ENCODE results near the gene PIP4K2A. TPM values are rescaled to one million over a fixed set of nuclear protein-coding genes. Genes with fewer than 3 reads are reported as not detected.

PIP4K2A gene
- total and polyA plus RNA-seq, 2 of the 8 experiments (the other 6 are each of a cell fraction or from before 2014, with no cell fraction given): 19.0 to 60.9 TPM

DNA sequence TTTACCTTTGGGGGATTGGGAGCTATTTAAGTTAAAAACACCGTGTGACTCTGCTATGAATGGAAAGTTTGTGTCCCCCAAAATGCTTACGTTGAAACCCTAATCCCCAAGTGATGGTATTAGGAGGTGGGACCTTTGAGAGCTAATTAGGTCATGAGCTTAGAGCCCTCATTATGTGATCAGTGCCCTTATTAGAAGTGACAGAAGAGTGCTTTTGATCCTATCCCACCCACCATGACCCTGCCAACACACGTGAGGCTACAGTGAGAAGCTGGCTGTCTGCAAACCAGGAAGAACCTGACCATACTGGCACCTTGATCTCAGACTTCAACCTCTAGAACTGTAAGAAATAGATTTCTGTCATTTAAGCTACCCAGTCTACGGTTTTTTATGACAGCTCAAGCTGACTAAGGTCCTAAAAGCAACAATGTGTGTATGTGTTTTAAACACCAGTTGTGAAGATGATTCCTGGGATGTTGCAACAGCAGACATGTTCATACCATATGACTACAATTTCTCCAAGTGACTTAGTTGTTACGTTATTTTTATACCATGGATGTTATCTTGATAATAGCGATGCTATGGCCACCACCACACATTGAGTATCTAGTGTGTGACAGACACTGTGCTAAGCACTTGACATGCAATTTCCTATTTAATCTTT lies 124.4 kb downstream of the PIP4K2A start:
- Histone ChIP-seq H2BK120ac (replicated peaks; ENCODE audit: low read depth, low read length) (no peak overlapping the region), H2AFZ (ENCODE audit: low read length) (no peak overlapping the region), H3K4me3 (ENCODE audit: extremely low read depth in 1 of 4, insufficient read depth in 2 of 4, low read depth in 3 of 4, low read length in 4 of 4) (no peak overlapping the region), H3K56ac (replicated peaks; ENCODE audit: insufficient read length, low read depth, low read length) (no peak overlapping the region), H3K27me3 (replicated peaks in 1 of 4; ENCODE audit: control insufficient read depth in 3 of 4, extremely low read depth in 1 of 4, insufficient read depth in 3 of 4, low read length in 3 of 4) (no peaks in the 10 kb centered on the region), H3K4me2 (ENCODE audit: insufficient read depth in 1 of 2, low read depth in 2 of 2, low read length in 2 of 2) (no peak overlapping the region), H4K20me1 (replicated peaks in 1 of 2; ENCODE audit: control insufficient read depth in 1 of 2, insufficient read depth in 2 of 2, low read length in 2 of 2) (peaks cover 0 to 1% of the 10 kb centered on the region in 2 experiments), H3K4me1 (replicated peaks in 1 of 4; ENCODE audit: control insufficient read depth in 3 of 4, insufficient read depth in 4 of 4, low read length in 3 of 4) (peaks cover 0 to 5% (median 1%) of the 10 kb centered on the region in 4 experiments; a peak in 2 of 7 replicates), H3K23ac (ENCODE audit: insufficient read length) (no peak overlapping the region), H3K14ac (ENCODE audit: insufficient read length) (no peak overlapping the region), H2AK5ac (ENCODE audit: low read depth, low read length) (no peak overlapping the region), H3K79me1 (ENCODE audit: low read depth, low read length) (no peaks in the 10 kb centered on the region; the same call in 1 of the 2 replicates), H2BK20ac (ENCODE audit: low read length) (no peak overlapping the region), H4K5ac (ENCODE audit: insufficient read length, low read depth, low read length) (no peak overlapping the region), H4K8ac (ENCODE audit: extremely low read depth, insufficient read depth, low read length) (no peak overlapping the region), H3K4ac (replicated peaks; ENCODE audit: insufficient read length, low read depth, low read length) (no peak overlapping the region), H3K23me2 (ENCODE audit: low read depth, low read length) (no peaks in the 10 kb centered on the region), H2BK12ac (ENCODE audit: low read depth, low read length) (no peak overlapping the region), H4K91ac (replicated peaks; ENCODE audit: insufficient read length, low read length) (no peak overlapping the region), H3K18ac (ENCODE audit: extremely low read depth, low read length) (no peak overlapping the region), H3K9ac (replicated peaks in 1 of 4; ENCODE audit: extremely low read depth in 1 of 4, low read depth in 3 of 4, low read length in 3 of 4) (no peak overlapping the region), H2BK15ac (ENCODE audit: low read length) (no peak overlapping the region), H2BK5ac (ENCODE audit: low read depth, low read length) (no peak overlapping the region), H3K36me3 (ENCODE audit: control insufficient read depth in 2 of 4, insufficient read depth in 4 of 4, low read length in 3 of 4) (peaks cover 6 to 15% (median 11%) of the 10 kb centered on the region in 4 experiments), H3K27ac (ENCODE audit: low read depth, low read length) (no peak overlapping the region), H3K9me3 (ENCODE audit: insufficient read depth in 2 of 2, low read depth in 1 of 2, low read length in 1 of 2) (no peaks in the 10 kb centered on the region), H3K79me2 (ENCODE audit: control insufficient read depth in 1 of 2, insufficient read depth in 2 of 2, low read length in 2 of 2) (0 out of 4 replicates have a peak, but pooled peaks cover 0 to 2% of the 10 kb centered on the region in 2 experiments)
- 83% methylated on average over 6 of the region's 6 CpGs; no CpG with 5 or more reads in 1 of the 2 experiments for WGBS, 2 experiments (ENCODE audit: extremely low coverage in 1 of 2, insufficient coverage in 1 of 2, insufficient read length in 1 of 2, insufficient replicate concordance in 2 of 2, low coverage in 1 of 2, low lambda C conversion rate in 2 of 2, missing lambda C conversion rate in 1 of 2)
- CTCF ChIA-PET (ENCODE audit: partially characterized antibody): interaction anchor here (0.8 to 1.6 kb wide), 3 partner anchors 17 to 399 kb away, joined by 3 read pairs; no protein-coding TSS in a partner anchor
- POLR2A ChIA-PET (ENCODE audit: partially characterized antibody): interaction anchor here (0.6 kb wide), 1 partner anchor 8 kb away, joined by 3 read pairs; no protein-coding TSS in a partner anchor
- DNase-seq (ENCODE audit: low read depth in 1 of 2, low spot score in 2 of 2) (no peak), FAIRE-seq (no peak)
- TF ChIP-seq GTF2F1 (IDR thresholded peaks at IDR 0.05; ENCODE audit: borderline replicate concordance, low read depth, low read length): no peak
- TF ChIP-seq E2F6 (IDR thresholded peaks at IDR 0.05): no peak
- no peak for TF ChIP-seq NRF1 (IDR thresholded peaks at IDR 0.05; ENCODE audit: low read depth, low read length)
- TF ChIP-seq TBP (IDR thresholded peaks at IDR 0.05; ENCODE audit: low read depth, low read length): no peak
- TF ChIP-seq EP300 (IDR thresholded peaks at IDR 0.05; ENCODE audit: borderline replicate concordance in 1 of 2, low read depth in 2 of 2, low read length in 2 of 2): no peak
- no peak for TF ChIP-seq MAFK (IDR thresholded peaks at IDR 0.05; ENCODE audit: low read depth, low read length)
- TF ChIP-seq RAD21 (IDR thresholded peaks at IDR 0.05 in 1 of 2, conservative IDR thresholded peaks at IDR 0.05 in 1 of 2; ENCODE audit: low read depth in 2 of 2, low read length in 2 of 2): no peak
- no peak for TF ChIP-seq RFX5 (IDR thresholded peaks at IDR 0.05; ENCODE audit: borderline replicate concordance, low read depth, low read length)
- TF ChIP-seq JUN (IDR thresholded peaks at IDR 0.05; ENCODE audit: low read depth, low read length): no peak
- TF ChIP-seq TAF1 (IDR thresholded peaks at IDR 0.05; ENCODE audit: low read depth, low read length): no peak
- TF ChIP-seq KDM5A (IDR thresholded peaks at IDR 0.05; ENCODE audit: low read length): no peak
- no peak for TF ChIP-seq CREB1 (IDR thresholded peaks at IDR 0.05)

Measured in H1 (cell line).